A673 (cell line): ENCODE data around the gene HDAC3. TPM values are rescaled to one million over a fixed set of nuclear protein-coding genes. Genes with fewer than 3 reads are reported as not detected.

ENCODE experiments used
- BruUV-seq: library from RNA; stranded (reverse); fragments of 400-500 nt; replicated peaks from 2 replicates; lab custom pipeline; 2021; lab: Mats Ljungman, UMichigan
- CTCF ChIA-PET: fragments of 300-600 bp; sonication (Branson Sonifier 250); formaldehyde crosslinking; loops from one replicate; lab custom pipeline; 2022; ENCODE audit warnings: antibody characterized with exemption; lab: Charles Lee
- POLR2A ChIA-PET: fragments of 300-600 bp; sonication (Branson Sonifier 250); formaldehyde crosslinking; loops from one replicate; lab custom pipeline; 2022; ENCODE audit warnings: antibody characterized with exemption; ENCODE audit not compliant: low non-redundant PET; lab: Charles Lee
- DNase-seq: peaks from one replicate; pipeline ENCODE4 v3.0.0-alpha.2; 2015; ENCODE audit warnings: low spot score
- H3K27ac ChIP-seq: fragments of 200-600 bp; sonication (generic); 2 replicates; pipeline ENCODE4 v1.5.1; 2016; ENCODE audit warnings: mixed run types, low read depth, mild to moderate bottlenecking, mixed read lengths, antibody characterized with exemption, low read length; ENCODE audit not compliant: poor library complexity, severe bottlenecking
- H3K27me3 ChIP-seq: fragments of 200-600 bp; sonication (generic); replicated peaks from 2 replicates; pipeline ENCODE4 v1.6.1; 2017; ENCODE audit warnings: mixed run types, low read depth, mild to moderate bottlenecking, mixed read lengths, antibody characterized with exemption, low read length; ENCODE audit not compliant: insufficient read depth, poor library complexity
- H3K36me3 ChIP-seq: fragments of 200-600 bp; sonication (generic); 2 replicates; pipeline ENCODE4 v1.6.1; 2016; ENCODE audit warnings: mixed run types, mild to moderate bottlenecking, mixed read lengths, antibody characterized with exemption, low read length; ENCODE audit not compliant: insufficient read depth, poor library complexity, severe bottlenecking
- H3K4me1 ChIP-seq: fragments of 200-600 bp; sonication (generic); 2 replicates; pipeline ENCODE4 v1.6.1; 2017; ENCODE audit warnings: mixed run types, mild to moderate bottlenecking, mixed read lengths, antibody characterized with exemption, low read length; ENCODE audit not compliant: insufficient read depth, poor library complexity, severe bottlenecking
- H3K4me3 ChIP-seq: fragments of 200-600 bp; sonication (generic); 2 replicates; pipeline ENCODE4 v1.5.1; 2016; ENCODE audit warnings: low read depth, mixed run types, mild to moderate bottlenecking, mixed read lengths, low read length; ENCODE audit not compliant: poor library complexity, severe bottlenecking
- H3K9me3 ChIP-seq: fragments of 200-600 bp; sonication (generic); 2 replicates; pipeline ENCODE4 v1.6.1; 2016; ENCODE audit warnings: mixed run types, low read depth, mild to moderate bottlenecking, mixed read lengths, antibody characterized with exemption, low read length; ENCODE audit not compliant: poor library complexity, severe bottlenecking
- EZH2 ChIP-seq: fragments of 200-600 bp; sonication (generic); IDR thresholded peaks from 2 replicates; pipeline ENCODE4 v1.6.1; 2017; ENCODE audit warnings: borderline replicate concordance, low read depth, mild to moderate bottlenecking, mixed read lengths, antibody characterized with exemption, low read length; ENCODE audit not compliant: poor library complexity, severe bottlenecking
- intact Hi-C: fragments of 100-400 bp; cut with micrococcal nuclease; formaldehyde crosslinking; loops from one replicate; pipeline ENCODE4 v1.10.0; 2022; ENCODE audit not compliant: unreplicated experiment
- total RNA-seq: library from RNA; stranded (reverse); gene quantifications from 2 replicates; pipeline ENCODE4 v1.2.3, GENCODE V29; 2021
- TF ChIP-seq, protein P1 (sequence below): fragments of 300-800, 200-600 bp; sonication (generic); conservative IDR thresholded peaks from 2 replicates; pipeline ENCODE4 v1.5.1; 2017; ENCODE audit warnings: low read depth, mild to moderate bottlenecking, antibody characterized with exemption, low read length, moderate library complexity, mixed read lengths

HDAC3 gene
- total RNA-seq, 1 experiment from 2014 or later, result 93.1 TPM

- CTCF ChIA-PET, result no interaction called here
- H3K36me3 ChIP-seq, result no peaks in the 10 kb centered on the region
- no peak for DNase-seq
Observed at GRCh38 chr5:141609044-141609443, 27.6 kb downstream of the HDAC3 start.

DNA sequence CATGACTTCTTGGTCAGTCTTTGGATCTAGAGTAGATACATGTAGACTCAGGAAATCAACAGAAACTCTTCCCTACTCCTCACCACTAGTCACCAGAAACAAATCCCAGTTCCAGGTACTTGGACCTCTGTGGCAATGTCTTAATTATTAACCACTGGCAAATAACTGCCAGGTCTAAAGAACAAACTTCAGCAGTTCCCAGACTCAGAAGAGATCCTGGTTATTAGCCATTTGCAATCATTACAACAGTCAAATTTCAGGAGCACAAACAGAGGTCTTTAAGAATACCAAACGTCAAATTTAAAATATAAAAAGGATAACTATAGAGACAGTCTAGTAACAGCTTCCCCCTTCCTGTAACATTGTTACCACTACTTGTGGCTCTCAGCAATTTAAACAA, 28.1 kb downstream of the HDAC3 start:
- no peaks in the 10 kb centered on the region for H3K36me3 ChIP-seq
- intact Hi-C loops, result no loop called here
- H3K27ac ChIP-seq, result no peak overlapping the region
- no peak for DNase-seq
- ChIA-PET POLR2A (interaction anchor here (0.6 kb wide), 1 partner anchor 238 kb away, joined by 4 read pairs; the partner anchor contains the start of gene PCDHGB3), CTCF (no interaction called here)
- H3K9me3 ChIP-seq, result no peaks in the 10 kb centered on the region
- no TSS peak for BruUV-seq
- no peak overlapping the region for H3K4me3 ChIP-seq
- no peaks in the 10 kb centered on the region for H3K27me3 ChIP-seq
- TF ChIP-seq, protein P1, sequence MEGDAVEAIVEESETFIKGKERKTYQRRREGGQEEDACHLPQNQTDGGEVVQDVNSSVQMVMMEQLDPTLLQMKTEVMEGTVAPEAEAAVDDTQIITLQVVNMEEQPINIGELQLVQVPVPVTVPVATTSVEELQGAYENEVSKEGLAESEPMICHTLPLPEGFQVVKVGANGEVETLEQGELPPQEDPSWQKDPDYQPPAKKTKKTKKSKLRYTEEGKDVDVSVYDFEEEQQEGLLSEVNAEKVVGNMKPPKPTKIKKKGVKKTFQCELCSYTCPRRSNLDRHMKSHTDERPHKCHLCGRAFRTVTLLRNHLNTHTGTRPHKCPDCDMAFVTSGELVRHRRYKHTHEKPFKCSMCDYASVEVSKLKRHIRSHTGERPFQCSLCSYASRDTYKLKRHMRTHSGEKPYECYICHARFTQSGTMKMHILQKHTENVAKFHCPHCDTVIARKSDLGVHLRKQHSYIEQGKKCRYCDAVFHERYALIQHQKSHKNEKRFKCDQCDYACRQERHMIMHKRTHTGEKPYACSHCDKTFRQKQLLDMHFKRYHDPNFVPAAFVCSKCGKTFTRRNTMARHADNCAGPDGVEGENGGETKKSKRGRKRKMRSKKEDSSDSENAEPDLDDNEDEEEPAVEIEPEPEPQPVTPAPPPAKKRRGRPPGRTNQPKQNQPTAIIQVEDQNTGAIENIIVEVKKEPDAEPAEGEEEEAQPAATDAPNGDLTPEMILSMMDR, result no peak
- no peak for TF ChIP-seq EZH2
- H3K4me1 ChIP-seq, result peaks cover 24% of the 10 kb centered on the region

More at GRCh38 chr5:141609044-141609443, 27.6 kb downstream of the HDAC3 start:
- Histone ChIP-seq H3K4me1 (peaks cover 28% of the 10 kb centered on the region), H3K27ac (no peak overlapping the region), H3K27me3 (no peaks in the 10 kb centered on the region), H3K4me3 (no peak overlapping the region), H3K9me3 (no peaks in the 10 kb centered on the region)
- TF ChIP-seq, protein P1, result no peak
- TF ChIP-seq EZH2, result no peak
- no TSS peak for BruUV-seq
- intact Hi-C loops, result no loop called here
- POLR2A ChIA-PET, result no interaction called here

DNA sequence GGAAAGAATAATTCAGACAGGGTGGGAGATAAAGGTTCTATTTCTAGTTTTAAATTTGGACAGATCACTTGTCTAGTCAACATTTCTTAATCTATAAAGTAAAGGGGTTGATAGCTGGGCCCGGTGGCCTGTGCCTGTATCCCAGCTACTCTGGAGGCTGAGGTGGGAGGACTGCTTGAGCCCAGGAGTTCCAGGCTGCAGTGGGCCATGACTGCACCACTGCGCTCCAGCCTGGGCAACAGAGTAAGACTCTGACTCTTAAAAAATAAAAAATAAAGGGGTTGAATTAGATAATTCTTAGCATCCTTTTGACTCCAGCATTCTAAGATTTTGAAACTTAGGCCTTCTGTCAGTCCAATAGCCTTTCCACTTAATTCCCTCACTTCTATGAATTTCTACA, 28.6 kb downstream of the HDAC3 start:
- no peak for TF ChIP-seq EZH2
- TF ChIP-seq, protein P1, result no peak
- Histone ChIP-seq H3K36me3 (no peaks in the 10 kb centered on the region), H3K9me3 (no peaks in the 10 kb centered on the region), H3K27ac (no peak overlapping the region), H3K27me3 (no peaks in the 10 kb centered on the region), H3K4me1 (peaks cover 20% of the 10 kb centered on the region), H3K4me3 (no peak overlapping the region)
- BruUV-seq, result no TSS peak
- intact Hi-C loops, result no loop called here
- ChIA-PET POLR2A (interaction anchor here (0.6 kb wide), 1 partner anchor 238 kb away, joined by 4 read pairs; the partner anchor contains the start of gene PCDHGB3), CTCF (no interaction called here)
- no peak for DNase-seq
